Progenitor cell of endocrine pancreas (in vitro differentiated cells): Measurements from ENCODE around the gene LPP. TPM values are rescaled to one million over a fixed set of nuclear protein-coding genes. Genes with fewer than 3 reads are reported as not detected.

Experiments
- DNase-seq: peaks from one replicate; pipeline ENCODE4 v3.0.0; 2021; ENCODE audit warnings: low spot score; ENCODE audit not compliant: unreplicated experiment
- H3K27ac Mint-ChIP-seq: 2 replicates; pipeline ENCODE4 v1.8.0; 2021; ENCODE audit warnings: mild to moderate bottlenecking, moderate library complexity, mixed read lengths
- H3K27me3 Mint-ChIP-seq: 2 replicates; pipeline ENCODE4 v1.8.0; 2021; ENCODE audit warnings: mixed read lengths
- H3K36me3 Mint-ChIP-seq: 2 replicates; pipeline ENCODE4 v1.8.0; 2022; ENCODE audit warnings: mixed read lengths; ENCODE audit not compliant: insufficient read depth
- H3K4me1 Mint-ChIP-seq: 2 replicates; pipeline ENCODE4 v1.8.0; 2021; ENCODE audit warnings: low read depth, mixed read lengths
- H3K4me3 Mint-ChIP-seq: 2 replicates; pipeline ENCODE4 v1.8.0; 2021; ENCODE audit warnings: low read depth, mild to moderate bottlenecking, moderate library complexity, mixed read lengths
- H3K9me3 Mint-ChIP-seq: 2 replicates; pipeline ENCODE4 v1.8.0; 2021; ENCODE audit warnings: low read depth, mixed read lengths
- CTCF ChIP-seq: fragments of 200-600 bp; sonication (generic); IDR thresholded peaks from one replicate; pipeline ENCODE4 v1.5.0; 2021; ENCODE audit warnings: antibody characterized with exemption, mild to moderate bottlenecking; ENCODE audit not compliant: unreplicated experiment
- total RNA-seq: library from RNA; stranded (reverse); gene quantifications from 2 replicates; pipeline ENCODE4 v1.2.1, GENCODE V29; 2021

The LPP gene
- total RNA-seq, 1 donor from 2014 or later, result 131 TPM

GRCh38 chr3:188296761-188297612, 143.0 kb downstream of the LPP start:
- H3K4me1 Mint-ChIP-seq, result peaks cover 50% of the 10 kb centered on the region
- H3K27ac Mint-ChIP-seq, result peak overlapping the region; percentile 40

GRCh38 chr3:188298585-188298984, 144.6 kb downstream of the LPP start:
- no peak for TF ChIP-seq CTCF
- H3K27ac Mint-ChIP-seq, result no peak overlapping the region

More at GRCh38 chr3:188296761-188297612, 143.0 kb downstream of the LPP start:
- Mint-ChIP-seq H3K4me3 (no peak overlapping the region), H3K9me3 (no peaks in the 10 kb centered on the region), H3K36me3 (peaks cover 3% of the 10 kb centered on the region), H3K27me3 (no peaks in the 10 kb centered on the region)
- no peak for DNase-seq
- no peak for TF ChIP-seq CTCF

GRCh38 chr3:188299068-188299467, 145.1 kb downstream of the LPP start:
- H3K4me1 Mint-ChIP-seq, result peaks cover 47% of the 10 kb centered on the region

More at GRCh38 chr3:188298585-188298984, 144.6 kb downstream of the LPP start:
- no peaks in the 10 kb centered on the region for H3K9me3 Mint-ChIP-seq
- H3K4me1 Mint-ChIP-seq, result peaks cover 48% of the 10 kb centered on the region
- H3K36me3 Mint-ChIP-seq, result peaks cover 4% of the 10 kb centered on the region
- H3K27me3 Mint-ChIP-seq, result no peaks in the 10 kb centered on the region
- H3K4me3 Mint-ChIP-seq, result no peak overlapping the region
- no peak for DNase-seq

GRCh38 chr3:188299708-188300107, 145.8 kb downstream of the LPP start:
- peaks cover 41% of the 10 kb centered on the region for H3K4me1 Mint-ChIP-seq
- H3K4me3 Mint-ChIP-seq, result no peak overlapping the region
- no peak overlapping the region for H3K27ac Mint-ChIP-seq
- no peak for DNase-seq
- no peaks in the 10 kb centered on the region for H3K9me3 Mint-ChIP-seq
- no peaks in the 10 kb centered on the region for H3K27me3 Mint-ChIP-seq
- H3K36me3 Mint-ChIP-seq, result peaks cover 4% of the 10 kb centered on the region
- no peak for TF ChIP-seq CTCF

More at GRCh38 chr3:188299068-188299467, 145.1 kb downstream of the LPP start:
- Mint-ChIP-seq H3K36me3 (peaks cover 4% of the 10 kb centered on the region), H3K9me3 (no peaks in the 10 kb centered on the region), H3K4me3 (no peak overlapping the region), H3K27me3 (no peaks in the 10 kb centered on the region), H3K27ac (no peak overlapping the region)
- no peak for TF ChIP-seq CTCF
- DNase-seq, result no peak

- Mint-ChIP-seq H3K9me3 (no peaks in the 10 kb centered on the region), H3K4me3 (no peak overlapping the region), H3K36me3 (peaks cover 8% of the 10 kb centered on the region), H3K27ac (peak overlapping the region; percentile 17), H3K27me3 (no peaks in the 10 kb centered on the region), H3K4me1 (peaks cover 28% of the 10 kb centered on the region)
- TF ChIP-seq CTCF, result no peak
- no peak for DNase-seq
Observed at GRCh38 chr3:188301147-188301546, 147.2 kb downstream of the LPP start.
